HG02852 (cell line): ENCODE results near the gene SCAMP4.
"Not testable (repeated sequence)": the region's sequence is repeated elsewhere in the genome, so short reads cannot be mapped to it uniquely, and the experiment has no call there.

Experiments
- ATAC-seq: cut with Tn5 transposase; IDR thresholded peaks from one replicate; pipeline ENCODE4 v1.9.1; 2021; ENCODE audit warnings: mild to moderate bottlenecking, moderate library complexity; ENCODE audit not compliant: unreplicated experiment

Gene SCAMP4

GRCh38 chr19:1882089-1882785 lies 23.0 kb upstream of the SCAMP4 start:
- no peak for ATAC-seq

- ATAC-seq: no peak
These were observed 22.2 kb upstream of the SCAMP4 start for GRCh38 chr19:1882786-1883692.

GRCh38 chr19:1883784-1884183 lies 21.4 kb upstream of the SCAMP4 start:
- ATAC-seq: no peak

GRCh38 chr19:1884291-1884718 lies 20.9 kb upstream of the SCAMP4 start:
- ATAC-seq: no peak

GRCh38 chr19:1884719-1885334 lies 20.4 kb upstream of the SCAMP4 start:
- peak; percentile 16 for ATAC-seq

GRCh38 chr19:1885398-1886119 lies 19.6 kb upstream of the SCAMP4 start, which contains the start of gene ABHD17A:
ABHD17A (minus strand) TSS chr19:1885496; CDS start chr19:1881566, 3,930 bp downstream.
- peak; percentile 70 for ATAC-seq

GRCh38 chr19:1886360-1886759 lies 18.8 kb upstream of the SCAMP4 start:
- not testable (repeated sequence) for ATAC-seq

- no peak for ATAC-seq
These were observed 16.8 kb upstream of the SCAMP4 start for GRCh38 chr19:1888385-1888784.

- ATAC-seq: no peak
These were observed 15.3 kb upstream of the SCAMP4 start for GRCh38 chr19:1889907-1890306.

GRCh38 chr19:1893791-1894190 lies 11.4 kb upstream of the SCAMP4 start:
- ATAC-seq: no peak

GRCh38 chr19:1896508-1896907 lies 8.7 kb upstream of the SCAMP4 start:
- no peak for ATAC-seq

GRCh38 chr19:1901940-1902404 lies 3.2 kb upstream of the SCAMP4 start:
- no peak for ATAC-seq

- no peak for ATAC-seq
These were observed 2.3 kb upstream of the SCAMP4 start for GRCh38 chr19:1902923-1903322.

GRCh38 chr19:1904860-1905109 lies 414 bp upstream of the SCAMP4 start:
- ATAC-seq: no peak

GRCh38 chr19:1905863-1906375 lies 720 bp downstream of the SCAMP4 start:
- ATAC-seq: no peak

- no peak for ATAC-seq
These were observed 1.9 kb downstream of the SCAMP4 start for GRCh38 chr19:1906985-1907562.

GRCh38 chr19:1907563-1908363 lies 2.6 kb downstream of the SCAMP4 start:
- no peak for ATAC-seq

- ATAC-seq: no peak
These were observed 3.1 kb downstream of the SCAMP4 start for GRCh38 chr19:1908364-1908678.

- ATAC-seq: no peak
These were observed 4.5 kb downstream of the SCAMP4 start for GRCh38 chr19:1909761-1910080.

GRCh38 chr19:1910177-1910576 lies 5.0 kb downstream of the SCAMP4 start:
- ATAC-seq: no peak
